Neural crest cell (in vitro differentiated cells): ENCODE results near the gene TTC9B. TPM values are rescaled to one million over a fixed set of nuclear protein-coding genes. Genes with fewer than 3 reads are reported as not detected.
A peak's percentile ranks its signal among the peaks of the same experiment; 100 is the strongest.

ENCODE experiments used
- DNase-seq: peaks from one replicate; pipeline ENCODE4 v3.0.0; 2021; ENCODE audit warnings: low read depth, mixed read lengths, low spot score
- H3K27ac Mint-ChIP-seq: one replicate; pipeline ENCODE4 v1.8.0; 2021; ENCODE audit warnings: mild to moderate bottlenecking, mixed read lengths; ENCODE audit not compliant: unreplicated experiment
- H3K27me3 Mint-ChIP-seq: 2 replicates; pipeline ENCODE4 v1.8.0; 2021; ENCODE audit warnings: low read depth, mild to moderate bottlenecking, mixed read lengths
- H3K36me3 Mint-ChIP-seq: 2 replicates; pipeline ENCODE4 v1.8.0; 2021; ENCODE audit warnings: low read depth, mild to moderate bottlenecking, mixed read lengths
- H3K4me1 Mint-ChIP-seq: 2 replicates; pipeline ENCODE4 v1.8.0; 2021; ENCODE audit warnings: mixed read lengths
- H3K4me3 Mint-ChIP-seq: one replicate; pipeline ENCODE4 v1.8.0; 2021; ENCODE audit warnings: mild to moderate bottlenecking, mixed read lengths
- H3K9me3 Mint-ChIP-seq: 2 replicates; pipeline ENCODE4 v1.8.0; 2021; ENCODE audit warnings: mixed read lengths
- CTCF ChIP-seq: fragments of 200-600 bp; sonication (generic); conservative IDR thresholded peaks from 2 replicates; pipeline ENCODE4 v1.5.0; 2021; ENCODE audit warnings: antibody characterized with exemption, mild to moderate bottlenecking
- total RNA-seq: library from RNA; stranded (reverse); gene quantifications from 2 replicates; pipeline ENCODE4 v1.2.1, GENCODE V29; 2021

Gene TTC9B
- total RNA-seq, 1 donor from 2014 or later, result 2.5 TPM

- H3K27me3 Mint-ChIP-seq, result no peaks in the 10 kb centered on the region
- peak overlapping the region; percentile 19 for H3K27ac Mint-ChIP-seq
- H3K9me3 Mint-ChIP-seq, result no peaks in the 10 kb centered on the region
- no peak for DNase-seq
- TF ChIP-seq CTCF, result no peak
- peaks cover 4% of the 10 kb centered on the region for H3K4me1 Mint-ChIP-seq
- peaks cover 4% of the 10 kb centered on the region for H3K36me3 Mint-ChIP-seq
- H3K4me3 Mint-ChIP-seq, result no peak overlapping the region
These were observed 21.4 kb upstream of the TTC9B start for GRCh38 chr19:40239415-40240226.

GRCh38 chr19:40238775-40239174 lies 20.6 kb upstream of the TTC9B start:
- DNase-seq, result no peak
- Mint-ChIP-seq H3K36me3 (peaks cover 4% of the 10 kb centered on the region), H3K27ac (no peak overlapping the region), H3K4me3 (no peak overlapping the region), H3K9me3 (no peaks in the 10 kb centered on the region), H3K27me3 (no peaks in the 10 kb centered on the region), H3K4me1 (no peaks in the 10 kb centered on the region)
- TF ChIP-seq CTCF, result no peak

DNA sequence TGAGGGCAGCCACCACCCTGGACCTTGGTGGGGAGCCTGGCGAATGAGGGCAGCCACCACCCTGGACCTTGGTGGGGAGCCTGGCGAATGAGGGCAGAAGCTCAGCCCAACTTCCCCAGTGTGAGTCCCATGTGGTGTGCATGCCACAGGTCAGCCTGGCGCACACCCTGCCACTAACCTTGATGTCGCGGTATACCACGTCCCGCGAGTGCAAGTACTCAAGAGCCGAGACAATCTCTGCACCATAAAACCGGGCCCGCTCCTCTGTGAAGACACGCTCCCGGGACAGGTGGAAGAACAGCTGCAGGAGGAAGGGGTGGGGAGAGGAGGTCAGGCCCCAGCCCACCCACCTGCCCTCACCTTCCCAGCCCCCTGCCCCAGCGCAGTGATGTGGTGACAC lies 19.6 kb upstream of the TTC9B start:
- H3K27ac Mint-ChIP-seq, result no peak overlapping the region

GRCh38 chr19:40236366-40236765 lies 18.2 kb upstream of the TTC9B start:
- no peaks in the 10 kb centered on the region for H3K27me3 Mint-ChIP-seq
- H3K27ac Mint-ChIP-seq, result no peak overlapping the region
- peaks cover 4% of the 10 kb centered on the region for H3K36me3 Mint-ChIP-seq
- no peaks in the 10 kb centered on the region for H3K9me3 Mint-ChIP-seq
- peaks cover 12% of the 10 kb centered on the region for H3K4me1 Mint-ChIP-seq
- TF ChIP-seq CTCF, result no peak
- DNase-seq, result no peak
- no peak overlapping the region for H3K4me3 Mint-ChIP-seq

More for the DNA sequence above, 19.6 kb upstream of the TTC9B start:
- TF ChIP-seq CTCF, result no peak
- H3K27me3 Mint-ChIP-seq, result no peaks in the 10 kb centered on the region
- H3K36me3 Mint-ChIP-seq, result peaks cover 4% of the 10 kb centered on the region
- H3K4me3 Mint-ChIP-seq, result no peak overlapping the region
- no peak for DNase-seq
- no peaks in the 10 kb centered on the region for H3K4me1 Mint-ChIP-seq
- H3K9me3 Mint-ChIP-seq, result no peaks in the 10 kb centered on the region

DNA sequence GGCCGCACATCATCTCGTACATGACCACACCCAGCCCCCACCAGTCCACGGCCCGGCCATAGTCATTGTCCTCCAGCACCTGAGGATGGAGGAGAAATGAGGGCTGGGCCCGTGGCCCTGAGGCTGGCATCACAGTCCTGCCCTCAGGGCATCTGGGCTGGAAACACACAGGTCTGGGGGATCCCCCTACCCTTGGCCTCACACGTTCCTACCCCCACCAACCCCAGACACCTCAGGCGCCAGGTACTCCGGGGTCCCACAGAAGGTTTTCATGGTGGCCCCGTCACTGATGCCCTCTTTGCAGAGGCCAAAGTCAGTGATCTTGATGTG lies 17.8 kb upstream of the TTC9B start:
- peaks cover 4% of the 10 kb centered on the region for H3K36me3 Mint-ChIP-seq
- peaks cover 15% of the 10 kb centered on the region for H3K4me1 Mint-ChIP-seq
- no peak for DNase-seq
- no peak overlapping the region for H3K4me3 Mint-ChIP-seq
- TF ChIP-seq CTCF, result no peak
- H3K27ac Mint-ChIP-seq, result no peak overlapping the region
- H3K9me3 Mint-ChIP-seq, result no peaks in the 10 kb centered on the region
- H3K27me3 Mint-ChIP-seq, result no peaks in the 10 kb centered on the region
